Liver (tissue), 9 donors: Measurements from ENCODE around the gene ASXL2. TPM values are rescaled to one million over a fixed set of nuclear protein-coding genes. Genes with fewer than 3 reads are reported as not detected.

Source experiments
- DNase-seq: peaks from one replicate; pipeline ENCODE4 v3.0.0-alpha.2; 2017; ENCODE audit warnings: low spot score
- H3K27ac ChIP-seq, 2 donors: one replicate each; pipeline ENCODE4 v1.7.0; 2013; ENCODE audit warnings: inconsistent platforms in 2 of 2, low read length in 2 of 2, control low read depth in 1 of 2, low read depth in 1 of 2, mild to moderate bottlenecking in 1 of 2
- H3K27me3 ChIP-seq, 4 donors: one replicate each; pipeline versions ENCODE4 v1.6.1 to v1.7.0; 2013; ENCODE audit warnings: low read length in 3 of 4, inconsistent platforms in 1 of 4, mild to moderate bottlenecking in 1 of 4, moderate library complexity in 1 of 4; ENCODE audit not compliant: control insufficient read depth in 4 of 4, insufficient read depth in 4 of 4
- H3K36me3 ChIP-seq, 4 donors: one replicate each; pipeline versions ENCODE4 v1.6.1 to v1.7.0; 2013; ENCODE audit warnings: low read length in 3 of 4, mild to moderate bottlenecking in 3 of 4, low read depth in 1 of 4, moderate library complexity in 1 of 4; ENCODE audit not compliant: control insufficient read depth in 4 of 4, insufficient read depth in 3 of 4
- H3K4me1 ChIP-seq, 4 donors: one replicate each; pipeline versions ENCODE4 v1.6.1 to v1.7.0; 2013; ENCODE audit warnings: low read length in 3 of 4, mild to moderate bottlenecking in 3 of 4, moderate library complexity in 1 of 4; ENCODE audit not compliant: control insufficient read depth in 4 of 4, insufficient read depth in 4 of 4
- H3K4me3 ChIP-seq, 3 donors: one replicate each; pipeline versions ENCODE4 v1.6.1 to v1.7.0; 2013; ENCODE audit warnings: low read length in 3 of 3, control low read depth in 1 of 3, low read depth in 1 of 3, mild to moderate bottlenecking in 1 of 3
- H3K9ac ChIP-seq, 2 donors: one replicate each; pipeline ENCODE4 v1.7.0; 2013; ENCODE audit warnings: low read length in 2 of 2, mild to moderate bottlenecking in 2 of 2, moderate library complexity in 2 of 2, control low read depth in 1 of 2, low read depth in 1 of 2
- H3K9me3 ChIP-seq, 4 donors: one replicate each; pipeline versions ENCODE4 v1.6.1 to v1.7.0; 2013; ENCODE audit warnings: low read length in 3 of 4; ENCODE audit not compliant: control insufficient read depth in 4 of 4
- ATF3 ChIP-seq: IDR thresholded peaks from 2 replicates; pipeline ENCODE4 v1.6.1; 2016; ENCODE audit warnings: antibody characterized with exemption
- EGR1 ChIP-seq, 2 donors: IDR thresholded peaks; 2 replicates each; pipeline ENCODE4 v1.6.1; 2016 to 2018; ENCODE audit warnings: antibody characterized with exemption in 2 of 2, low read depth in 2 of 2
- FOXA1 ChIP-seq: IDR thresholded peaks from 2 replicates; pipeline ENCODE4 v1.6.1; 2016; ENCODE audit warnings: antibody characterized with exemption
- FOXA2 ChIP-seq: IDR thresholded peaks from 2 replicates; pipeline ENCODE4 v1.6.1; 2016; ENCODE audit warnings: antibody characterized with exemption
- GABPA ChIP-seq, 2 donors: IDR thresholded peaks in 1 of 2; conservative IDR thresholded peaks in 1 of 2; 2 replicates each; pipeline ENCODE4 v1.6.1; 2016; ENCODE audit warnings: antibody characterized with exemption in 2 of 2, mild to moderate bottlenecking in 1 of 2, moderate library complexity in 1 of 2
- HNF4A ChIP-seq, 2 donors: conservative IDR thresholded peaks; 2 replicates each; pipeline ENCODE4 v1.6.1; 2016; ENCODE audit warnings: antibody characterized with exemption in 2 of 2, mild to moderate bottlenecking in 2 of 2
- HNF4G ChIP-seq: IDR thresholded peaks from 2 replicates; pipeline ENCODE4 v1.6.1; 2016; ENCODE audit warnings: antibody characterized with exemption
- JUND ChIP-seq, 2 donors: IDR thresholded peaks; 2 replicates each; pipeline ENCODE4 v1.6.1; 2016; ENCODE audit warnings: antibody characterized with exemption in 2 of 2
- MAX ChIP-seq: IDR thresholded peaks from 2 replicates; pipeline ENCODE4 v1.6.1; 2016; ENCODE audit warnings: antibody characterized with exemption
- NR2F2 ChIP-seq: IDR thresholded peaks from 2 replicates; pipeline ENCODE4 v1.6.1; 2016; ENCODE audit warnings: antibody characterized with exemption
- RAD21 ChIP-seq, 2 donors: IDR thresholded peaks; 2 replicates each; pipeline ENCODE4 v1.6.1; 2016; ENCODE audit warnings: antibody characterized with exemption in 2 of 2, mild to moderate bottlenecking in 2 of 2
- REST ChIP-seq: IDR thresholded peaks from 2 replicates; pipeline ENCODE4 v1.6.1; 2016; ENCODE audit warnings: antibody characterized with exemption, mild to moderate bottlenecking
- RXRA ChIP-seq, 2 donors: IDR thresholded peaks; 2 replicates each; pipeline ENCODE4 v1.6.1; 2017 to 2018; ENCODE audit warnings: antibody characterized with exemption in 2 of 2, mild to moderate bottlenecking in 1 of 2
- SP1 ChIP-seq: IDR thresholded peaks from 2 replicates; pipeline ENCODE4 v1.6.1; 2018; ENCODE audit warnings: antibody characterized with exemption, mild to moderate bottlenecking
- TAF1 ChIP-seq: conservative IDR thresholded peaks from 2 replicates; pipeline ENCODE4 v1.6.1; 2016; ENCODE audit warnings: antibody characterized with exemption, mild to moderate bottlenecking
- YY1 ChIP-seq: IDR thresholded peaks from 2 replicates; pipeline ENCODE4 v1.6.1; 2016; ENCODE audit warnings: antibody characterized with exemption, mild to moderate bottlenecking
- ZBTB33 ChIP-seq: IDR thresholded peaks from 2 replicates; pipeline ENCODE4 v1.6.1; 2016; ENCODE audit warnings: antibody characterized with exemption
- WGBS: extraction: QIAGEN DNeasy Blood & Tissue Kit; methylation state at CpG from one replicate; pipeline ENCODE4 v1.1.7; 2013; 5-methylcytosine and 5-hydroxymethylcytosine counted together
- polyA plus RNA-seq, 2 donors: library from polyadenylated mRNA; stranded (reverse) in 1 of 2; unstranded in 1 of 2; fragments of 200-250 nt in 1 of 2; fragments of >200 nt in 1 of 2; fragmentation: Nextera tagmentation in 1 of 2; extraction: Ambion mirVana in 1 of 2; gene quantifications; one replicate each; pipeline versions ENCODE4 v1.2.1 to v1.2.3, GENCODE V29; 2013 to 2015
- total RNA-seq, 2 donors: library from RNA; depleted of rRNA; stranded (reverse); fragments of >200 nt; gene quantifications; one replicate each; pipeline ENCODE4 v1.2.3, GENCODE V29; 2014
- donor health status: healthy.
- donor health status: healthy.
- donor health status: healthy.
- donor health status: healthy.
- donor health status: healthy.

The ASXL2 gene
- total and polyA plus RNA-seq, 4 donors, result 2.4 to 7.3 (median 4.4) TPM

GRCh38 chr2:25835906-25836305 lies 42.4 kb downstream of the ASXL2 start:
- no peak for DNase-seq
- Histone ChIP-seq H3K36me3 (peaks cover 0 to under 1% (median 0%) of the 10 kb centered on the region in 4 donors), H3K9me3 (no peaks in the 10 kb centered on the region), H3K9ac (no peak overlapping the region), H3K4me1 (peaks cover 0 to 14% (median 12%) of the 10 kb centered on the region in 4 donors), H3K27me3 (no peaks in the 10 kb centered on the region), H3K4me3 (no peak overlapping the region), H3K27ac (no peak overlapping the region)
- no peak for TF ChIP-seq JUND (IDR thresholded peaks at IDR 0.05)
- TF ChIP-seq RAD21 (IDR thresholded peaks at IDR 0.05), result no peak
- TF ChIP-seq ZBTB33, result no peak
- TF ChIP-seq NR2F2, result no peak
- TF ChIP-seq MAX, result no peak
- no peak for TF ChIP-seq EGR1 (IDR thresholded peaks at IDR 0.05; ENCODE audit: low read depth in 2 of 2)
- TF ChIP-seq ATF3, result no peak
- WGBS, result 92% methylated on average over 2 of the region's 2 CpGs

- Histone ChIP-seq H3K27me3 (no peaks in the 10 kb centered on the region), H3K4me1 (peaks cover under 1 to 25% (median 24%) of the 10 kb centered on the region in 4 donors), H3K9me3 (no peaks in the 10 kb centered on the region), H3K36me3 (peaks cover 0 to 2% (median 0%) of the 10 kb centered on the region in 4 donors), H3K9ac (no peak overlapping the region), H3K27ac (no peak overlapping the region), H3K4me3 (no peak overlapping the region)
- TF ChIP-seq JUND (IDR thresholded peaks at IDR 0.05), result no peak
- TF ChIP-seq FOXA2, result no peak
- TF ChIP-seq EGR1 (IDR thresholded peaks at IDR 0.05; ENCODE audit: low read depth in 2 of 2), result no peak
- TF ChIP-seq MAX, result no peak
- no peak for TF ChIP-seq GABPA (IDR thresholded peaks at IDR 0.05 in 1 of 2, conservative IDR thresholded peaks at IDR 0.05 in 1 of 2)
- TF ChIP-seq ATF3, result no peak
- no peak for DNase-seq
- WGBS, result 96% methylated on average over 2 of the region's 2 CpGs
These were observed 44.7 kb downstream of the ASXL2 start for GRCh38 chr2:25833566-25833965.

GRCh38 chr2:25832897-25833296 lies 45.4 kb downstream of the ASXL2 start:
- 87% methylated on average over 5 of the region's 5 CpGs for whole genome bisulfite sequencing
- peaks cover 0 to 2% (median 0%) of the 10 kb centered on the region in 4 donors for H3K36me3 ChIP-seq
- H3K4me3 ChIP-seq, result no peak overlapping the region
- peaks cover 3 to 25% (median 19%) of the 10 kb centered on the region in 4 donors for H3K4me1 ChIP-seq
- no peak overlapping the region for H3K9ac ChIP-seq
- no peak overlapping the region for H3K27ac ChIP-seq
- DNase-seq, result no peak
- no peaks in the 10 kb centered on the region for H3K27me3 ChIP-seq
- no peaks in the 10 kb centered on the region for H3K9me3 ChIP-seq
- TF ChIP-seq REST, result no peak
- TF ChIP-seq RAD21 (IDR thresholded peaks at IDR 0.05), result no peak
- TF ChIP-seq TAF1, result no peak
- no peak for TF ChIP-seq YY1
- TF ChIP-seq EGR1 (IDR thresholded peaks at IDR 0.05; ENCODE audit: low read depth in 2 of 2), result no peak
- no peak for TF ChIP-seq FOXA1
- no peak for TF ChIP-seq MAX
- TF ChIP-seq NR2F2, result no peak
- TF ChIP-seq RXRA (IDR thresholded peaks at IDR 0.05), result no peak
- TF ChIP-seq FOXA2, result no peak
- no peak for TF ChIP-seq ZBTB33
- TF ChIP-seq GABPA (IDR thresholded peaks at IDR 0.05 in 1 of 2, conservative IDR thresholded peaks at IDR 0.05 in 1 of 2), result no peak
- no peak for TF ChIP-seq HNF4A (conservative IDR thresholded peaks at IDR 0.05)
- TF ChIP-seq SP1, result no peak
- TF ChIP-seq ATF3, result no peak
- no peak for TF ChIP-seq HNF4G
